Bronchus fibroblast of lung (primary cell): Measurements from ENCODE around the gene IFI30. TPM values are rescaled to one million over a fixed set of nuclear protein-coding genes. Genes with fewer than 3 reads are reported as not detected.

ENCODE experiments used
- total RNA-seq: library from RNA; depleted of rRNA; stranded (reverse); fragments of >200 nt; gene quantifications from 2 replicates; pipeline ENCODE4 v1.2.3, GENCODE V29; 2015

The IFI30 gene
- under 0.01 and 0.15 TPM in 2 replicates for total RNA-seq

DNA sequence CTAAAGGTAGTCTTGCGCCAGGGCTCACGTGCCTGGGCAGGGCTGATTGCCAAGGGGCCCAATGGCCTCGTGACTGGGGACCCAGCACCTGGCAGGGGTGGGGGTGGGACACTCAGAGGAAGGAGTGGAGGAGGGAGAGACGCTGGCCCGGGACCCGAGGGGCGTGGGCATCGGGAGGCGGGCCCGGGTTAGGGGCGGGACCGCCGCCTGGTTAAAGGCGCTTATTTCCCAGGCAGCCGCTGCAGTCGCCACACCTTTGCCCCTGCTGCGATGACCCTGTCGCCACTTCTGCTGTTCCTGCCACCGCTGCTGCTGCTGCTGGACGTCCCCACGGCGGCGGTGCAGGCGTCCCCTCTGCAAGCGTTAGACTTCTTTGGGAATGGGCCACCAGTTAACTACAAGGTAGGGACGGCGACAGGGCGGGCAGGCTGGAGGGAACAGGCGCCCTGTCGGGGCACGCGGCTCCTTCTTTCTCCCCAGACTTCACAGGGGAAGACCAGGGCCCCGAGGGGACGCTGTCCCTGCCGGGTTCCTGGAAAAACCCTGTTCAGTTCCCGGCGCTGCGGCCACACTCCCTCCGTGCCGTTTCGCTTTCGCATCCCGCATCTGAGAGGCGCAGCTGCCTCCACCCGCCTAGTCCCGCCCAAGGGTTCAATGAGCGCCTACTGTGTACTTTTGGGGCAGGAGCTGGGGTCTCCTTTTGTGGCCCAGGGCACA, at the start of gene IFI30:
TSS of gene IFI30 (plus strand) at position 242 of the 717 bp plus-strand sequence. CDS start at position 271, 29 bp downstream.

DNA sequence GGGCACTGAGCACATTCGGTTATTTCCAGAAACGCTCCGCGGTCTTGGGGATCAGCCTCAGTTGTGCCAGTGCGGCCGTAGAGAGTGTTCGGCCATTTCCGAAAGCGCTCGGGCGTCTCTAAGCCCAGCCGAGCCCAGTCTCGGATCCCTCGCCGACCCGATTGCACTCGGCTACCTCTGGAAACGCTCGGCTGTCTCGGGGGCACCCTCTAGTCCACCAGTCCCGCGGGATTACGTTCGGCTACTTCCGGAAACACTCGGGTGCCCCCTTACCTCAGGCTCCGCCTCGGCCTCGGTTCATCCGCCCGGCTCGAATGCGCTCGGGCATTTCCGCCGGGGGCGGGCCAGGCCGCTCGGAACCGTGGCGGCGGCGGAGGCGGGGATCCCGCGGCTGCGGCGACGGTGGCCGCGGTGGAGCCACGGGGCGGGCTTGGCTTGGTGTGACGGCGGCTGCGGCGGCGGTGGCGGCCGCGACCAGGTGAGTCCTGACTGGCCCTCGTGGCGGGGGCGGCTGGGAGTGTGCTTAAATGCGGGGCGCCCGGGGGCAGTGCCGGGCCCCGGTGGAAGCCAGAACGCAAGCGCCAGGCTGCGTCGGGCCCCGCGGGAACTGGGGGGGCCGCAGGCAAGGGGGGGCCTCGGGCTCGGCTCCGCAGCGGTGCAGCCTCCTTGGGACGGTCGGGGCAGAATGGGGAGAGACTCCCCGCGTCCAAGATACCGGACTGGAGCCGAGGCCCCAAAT, 20.6 kb upstream of the IFI30 start, which contains the start of gene PIK3R2:
TSS of gene PIK3R2 (plus strand) at position 347 of the 739 bp plus-strand sequence. CDS start 2,717 bp downstream, outside the sequence.

DNA sequence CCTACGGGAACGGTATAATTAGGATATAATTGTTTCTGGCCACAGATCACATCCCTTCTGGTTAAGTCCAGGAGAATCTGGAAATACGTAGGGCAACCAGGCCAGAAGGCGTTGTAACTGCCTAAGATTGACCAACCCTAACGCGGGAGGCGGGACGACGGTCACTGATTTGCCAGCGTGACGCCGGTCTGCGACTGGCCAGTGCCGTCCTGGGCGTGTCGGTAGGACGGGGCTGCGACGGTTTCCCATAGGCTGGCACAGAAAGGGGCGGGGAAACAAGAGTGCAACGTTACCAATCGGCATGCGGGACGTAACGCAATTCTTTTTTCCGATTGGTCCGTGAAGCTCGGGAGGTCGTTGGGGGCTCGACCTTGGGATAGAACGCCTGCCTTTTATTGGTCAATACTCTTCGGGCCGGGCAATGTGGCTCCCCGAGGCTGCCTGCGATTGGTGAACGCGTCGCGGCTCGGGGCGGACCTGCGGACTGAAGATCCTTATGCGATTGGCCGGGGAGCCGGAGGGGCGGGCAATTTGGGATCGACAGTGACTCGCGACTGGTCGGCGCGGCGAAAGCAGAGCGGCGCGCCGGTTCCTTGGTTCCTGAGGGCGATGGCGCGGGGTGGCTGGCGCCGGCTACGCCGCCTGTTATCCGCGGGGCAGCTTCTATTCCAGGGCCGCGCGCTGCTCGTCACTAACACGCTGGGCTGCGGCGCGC, 19.2 kb downstream of the IFI30 start, which contains the start of gene MPV17L2:
TSS of gene MPV17L2 (plus strand) at position 546 of the 715 bp plus-strand sequence. CDS start at position 610, 64 bp downstream.

DNA sequence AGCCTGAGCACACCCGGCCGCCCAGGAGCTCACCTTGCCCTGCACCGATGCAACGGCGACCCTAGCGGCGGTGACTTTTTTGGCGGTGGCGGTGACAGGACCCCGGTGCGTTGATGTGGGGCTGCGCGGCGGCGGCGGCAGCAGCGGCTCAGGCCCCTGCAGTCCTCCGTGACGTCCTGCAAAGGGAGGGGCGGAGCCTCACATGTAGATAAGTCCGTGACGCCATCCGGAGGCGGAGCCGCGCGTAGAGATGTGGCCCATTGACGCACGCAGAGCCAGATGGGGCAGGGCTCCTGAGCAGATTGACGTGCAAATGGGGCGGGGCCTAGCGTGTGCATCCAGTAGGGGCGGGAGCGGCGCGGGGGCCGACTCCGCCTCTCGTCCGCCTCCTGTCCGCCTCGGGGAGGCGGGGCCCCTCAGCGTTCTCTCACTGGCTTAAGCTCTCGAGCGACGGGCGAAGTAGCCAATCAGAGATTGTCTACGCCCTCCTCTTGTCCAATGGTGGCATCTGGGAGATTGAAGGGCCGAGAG, 30.3 kb downstream of the IFI30 start, which contains the start of gene RAB3A:
TSS of gene RAB3A (minus strand) at position 180 of the 531 bp plus-strand sequence. CDS start 1,302 bp downstream, outside the sequence.

DNA sequence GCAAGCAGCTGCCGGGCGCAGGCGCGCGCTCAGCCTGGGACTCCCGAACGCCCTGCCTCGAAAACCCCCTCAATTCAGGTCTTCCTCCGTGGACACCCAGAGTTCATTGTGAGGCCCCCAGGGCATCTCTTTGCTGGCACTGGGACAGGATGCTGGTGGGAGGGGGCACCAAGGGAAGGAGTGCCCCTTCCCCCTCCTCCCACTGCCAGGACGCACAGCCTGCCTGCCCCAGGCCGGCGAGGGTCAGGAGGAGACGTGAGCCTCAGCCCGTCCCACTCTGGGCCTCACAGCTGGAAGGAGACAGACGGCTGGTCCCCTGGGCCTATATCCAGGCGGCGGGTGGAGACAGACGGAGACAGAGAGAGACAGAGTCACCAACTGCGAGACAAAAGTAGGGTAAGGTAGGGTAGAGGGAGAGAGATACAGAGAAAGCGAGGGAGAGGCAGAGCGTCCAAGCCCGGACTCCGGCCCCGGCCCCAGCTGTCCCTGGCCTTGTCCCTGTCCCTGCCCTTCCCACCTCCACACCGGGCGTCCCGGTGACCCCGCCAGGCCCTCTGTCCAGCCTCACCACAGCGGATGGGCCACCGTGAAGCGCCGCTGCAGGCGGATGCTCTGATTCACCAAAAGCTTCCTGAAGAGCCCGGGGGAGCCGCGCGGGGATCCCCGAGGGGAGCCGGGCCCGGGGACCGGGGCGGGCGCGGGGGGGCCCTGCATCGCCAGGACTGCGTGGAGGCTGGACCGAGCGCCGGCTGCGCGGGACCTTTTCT, 52.3 kb downstream of the IFI30 start, which contains the start of gene PDE4C:
TSS of gene PDE4C (minus strand) at position 737 of the 767 bp plus-strand sequence. CDS start at position 714, 23 bp downstream.

Other genes with a start within 250 kb of the IFI30 start
- gene CCDC124, start 240.8 kb upstream of the IFI30 start, total RNA-seq: 98.2 and 102 TPM in 2 replicates
- gene KCNN1, start 206.7 kb upstream of the IFI30 start, total RNA-seq: 0.15 and 0.34 TPM in 2 replicates
- 4.2 and 4.7 TPM in 2 replicates for gene ARRDC2, start 165.6 kb upstream of the IFI30 start, total RNA-seq
- not detected in 2 replicates for gene IL12RB1, start 86.9 kb upstream of the IFI30 start, total RNA-seq
- 2.7 and 3.4 TPM in 2 replicates for gene MAST3, start 76.0 kb upstream of the IFI30 start, total RNA-seq
- 18.4 and 23.9 TPM in 2 replicates for gene PIK3R2, start 20.6 kb upstream of the IFI30 start, total RNA-seq
- 24.0 and 29.0 TPM in 2 replicates for gene MPV17L2, start 19.4 kb downstream of the IFI30 start, total RNA-seq
- 0.67 and 1.0 TPM in 2 replicates for gene RAB3A, start 30.2 kb downstream of the IFI30 start, total RNA-seq
- not detected in 2 replicates for gene PDE4C, start 52.6 kb downstream of the IFI30 start, total RNA-seq
- 0.30 and 0.50 TPM in 2 replicates for gene IQCN, start 100.6 kb downstream of the IFI30 start, total RNA-seq
- gene JUND, start 107.8 kb downstream of the IFI30 start, total RNA-seq: 288 and 304 TPM in 2 replicates
- gene LSM4, start 149.3 kb downstream of the IFI30 start, total RNA-seq: 416 and 427 TPM in 2 replicates
- gene PGPEP1, start 166.8 kb downstream of the IFI30 start, total RNA-seq: 6.1 and 8.7 TPM in 2 replicates
- 42.1 and 46.7 TPM in 2 replicates for gene GDF15, start 212.3 kb downstream of the IFI30 start, total RNA-seq
- 0.15 TPM in 1 of 2 replicates, not detected in the other for gene LRRC25, start 223.8 kb downstream of the IFI30 start, total RNA-seq
- 128 and 131 TPM in 2 replicates for gene SSBP4, start 245.6 kb downstream of the IFI30 start, total RNA-seq